GM19467 (cell line): Measurements from ENCODE around the gene DSCAM.
"Not testable (repeated sequence)": the region's sequence is repeated elsewhere in the genome, so short reads cannot be mapped to it uniquely, and the experiment has no call there.

Experiments
- ATAC-seq: cut with Tn5 transposase; IDR thresholded peaks from one replicate; pipeline ENCODE4 v1.9.1; 2021; ENCODE audit warnings: mild to moderate bottlenecking, moderate library complexity; ENCODE audit not compliant: unreplicated experiment

The DSCAM gene

GRCh38 chr21:40846587-40847411 is at the start of gene DSCAM:
DSCAM (minus strand) TSS chr21:40847158; CDS start chr21:40846661, 497 bp downstream.
- no peak for ATAC-seq

GRCh38 chr21:40895697-40896096 is 48.7 kb upstream of the DSCAM start:
- not testable (repeated sequence) for ATAC-seq

GRCh38 chr21:40886931-40887330 is 40.0 kb upstream of the DSCAM start:
- ATAC-seq: no peak

- no peak for ATAC-seq
Observed at GRCh38 chr21:40886006-40886405, 39.0 kb upstream of the DSCAM start.

- ATAC-seq: no peak
Observed at GRCh38 chr21:40882192-40882915, 35.4 kb upstream of the DSCAM start.

- ATAC-seq: no peak
Observed at GRCh38 chr21:40881767-40882166, 34.8 kb upstream of the DSCAM start.

GRCh38 chr21:40871099-40871498 is 24.1 kb upstream of the DSCAM start:
- no peak for ATAC-seq

- ATAC-seq: no peak
Observed at GRCh38 chr21:40863839-40864238, 16.9 kb upstream of the DSCAM start.

- no peak for ATAC-seq
Observed at GRCh38 chr21:40858517-40858916, 11.6 kb upstream of the DSCAM start.

GRCh38 chr21:40853956-40854688 is 7.2 kb upstream of the DSCAM start:
- no peak for ATAC-seq

- no peak for ATAC-seq
Observed at GRCh38 chr21:40852563-40852962, 5.6 kb upstream of the DSCAM start.

GRCh38 chr21:40851749-40852148 is 4.8 kb upstream of the DSCAM start:
- no peak for ATAC-seq

- ATAC-seq: no peak
Observed at GRCh38 chr21:40850071-40850470, 3.1 kb upstream of the DSCAM start.

GRCh38 chr21:40847951-40848350 is 993 bp upstream of the DSCAM start:
- no peak for ATAC-seq

- no peak for ATAC-seq
Observed at GRCh38 chr21:40846103-40846502, 855 bp downstream of the DSCAM start.

GRCh38 chr21:40845441-40845995 is 1.4 kb downstream of the DSCAM start:
- no peak for ATAC-seq

- no peak for ATAC-seq
Observed at GRCh38 chr21:40844935-40845334, 2.0 kb downstream of the DSCAM start.

GRCh38 chr21:40842197-40842552 is 4.8 kb downstream of the DSCAM start:
- ATAC-seq: no peak

GRCh38 chr21:40841524-40842196 is 5.3 kb downstream of the DSCAM start:
- no peak for ATAC-seq

- ATAC-seq: no peak
Observed at GRCh38 chr21:40840401-40841125, 6.4 kb downstream of the DSCAM start.
